Endothelial cell (in vitro differentiated cells): ENCODE results near the gene RNF220. TPM values are rescaled to one million over a fixed set of nuclear protein-coding genes. Genes with fewer than 3 reads are reported as not detected.
"Not testable (repeated sequence)": the region's sequence is repeated elsewhere in the genome, so short reads cannot be mapped to it uniquely, and the experiment has no call there.

Source experiments
- DNase-seq: peaks from one replicate; pipeline ENCODE4 v3.0.0; 2021; ENCODE audit warnings: low spot score
- H3K27ac Mint-ChIP-seq: one replicate; pipeline ENCODE4 v1.8.0; 2021; ENCODE audit warnings: mixed read lengths, inconsistent platforms; ENCODE audit not compliant: unreplicated experiment
- H3K27me3 Mint-ChIP-seq: one replicate; pipeline ENCODE4 v1.8.0; 2021; ENCODE audit warnings: mild to moderate bottlenecking, moderate library complexity, mixed read lengths, inconsistent platforms; ENCODE audit not compliant: unreplicated experiment
- H3K36me3 Mint-ChIP-seq: one replicate; pipeline ENCODE4 v1.8.0; 2021; ENCODE audit warnings: mild to moderate bottlenecking, low read depth, mixed read lengths, inconsistent platforms; ENCODE audit not compliant: unreplicated experiment
- H3K4me1 Mint-ChIP-seq: one replicate; pipeline ENCODE4 v1.8.0; 2021; ENCODE audit warnings: mild to moderate bottlenecking, mixed read lengths, inconsistent platforms; ENCODE audit not compliant: unreplicated experiment
- H3K4me3 Mint-ChIP-seq: one replicate; pipeline ENCODE4 v1.8.0; 2021; ENCODE audit warnings: mild to moderate bottlenecking, mixed read lengths, inconsistent platforms; ENCODE audit not compliant: unreplicated experiment
- H3K9me3 Mint-ChIP-seq: one replicate; pipeline ENCODE4 v1.8.0; 2021; ENCODE audit warnings: mixed read lengths, inconsistent platforms; ENCODE audit not compliant: unreplicated experiment
- CTCF ChIP-seq: fragments of 200-600 bp; sonication (generic); IDR thresholded peaks from one replicate; pipeline ENCODE4 v1.5.0; 2021; ENCODE audit warnings: antibody characterized with exemption; ENCODE audit not compliant: unreplicated experiment
- total RNA-seq: library from RNA; stranded (reverse); fragmentation: NEBNext Ultra II Directional; extraction: Animal tissue kit (Norgen Biotek cat#: 25700); gene quantifications from one replicate; pipeline ENCODE4 v1.2.1, GENCODE V29; 2021; ENCODE audit not compliant: unreplicated experiment

The RNF220 gene
- total RNA-seq, 1 donor from 2014 or later = 87.5 TPM

DNA sequence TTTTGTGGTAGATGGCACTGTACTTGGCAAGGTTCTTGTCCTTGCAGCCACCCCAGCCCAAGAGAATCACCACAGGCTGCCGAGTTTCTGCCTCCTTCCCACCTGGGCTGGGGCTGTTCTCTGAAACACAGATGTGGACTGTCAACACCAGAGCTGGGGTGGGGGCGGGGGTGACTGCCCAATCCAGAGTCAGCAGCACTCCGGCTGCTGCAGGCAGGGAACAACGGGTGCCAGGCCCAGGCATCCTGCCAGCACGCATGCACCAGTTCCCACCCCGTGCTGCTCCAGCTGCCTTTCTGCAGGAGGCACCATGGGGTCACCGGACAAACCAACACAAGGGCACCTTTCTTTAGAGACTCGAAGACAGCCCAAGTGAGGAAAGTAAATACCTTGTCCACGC is 255.1 kb downstream of the RNF220 start:
- Mint-ChIP-seq H3K27me3 (no peaks in the 10 kb centered on the region), H3K27ac (no peak overlapping the region), H3K4me1 (peaks cover 3% of the 10 kb centered on the region), H3K36me3 (peaks cover 5% of the 10 kb centered on the region), H3K4me3 (no peak overlapping the region), H3K9me3 (no peaks in the 10 kb centered on the region)
- no peak for TF ChIP-seq CTCF
- no peak for DNase-seq

DNA sequence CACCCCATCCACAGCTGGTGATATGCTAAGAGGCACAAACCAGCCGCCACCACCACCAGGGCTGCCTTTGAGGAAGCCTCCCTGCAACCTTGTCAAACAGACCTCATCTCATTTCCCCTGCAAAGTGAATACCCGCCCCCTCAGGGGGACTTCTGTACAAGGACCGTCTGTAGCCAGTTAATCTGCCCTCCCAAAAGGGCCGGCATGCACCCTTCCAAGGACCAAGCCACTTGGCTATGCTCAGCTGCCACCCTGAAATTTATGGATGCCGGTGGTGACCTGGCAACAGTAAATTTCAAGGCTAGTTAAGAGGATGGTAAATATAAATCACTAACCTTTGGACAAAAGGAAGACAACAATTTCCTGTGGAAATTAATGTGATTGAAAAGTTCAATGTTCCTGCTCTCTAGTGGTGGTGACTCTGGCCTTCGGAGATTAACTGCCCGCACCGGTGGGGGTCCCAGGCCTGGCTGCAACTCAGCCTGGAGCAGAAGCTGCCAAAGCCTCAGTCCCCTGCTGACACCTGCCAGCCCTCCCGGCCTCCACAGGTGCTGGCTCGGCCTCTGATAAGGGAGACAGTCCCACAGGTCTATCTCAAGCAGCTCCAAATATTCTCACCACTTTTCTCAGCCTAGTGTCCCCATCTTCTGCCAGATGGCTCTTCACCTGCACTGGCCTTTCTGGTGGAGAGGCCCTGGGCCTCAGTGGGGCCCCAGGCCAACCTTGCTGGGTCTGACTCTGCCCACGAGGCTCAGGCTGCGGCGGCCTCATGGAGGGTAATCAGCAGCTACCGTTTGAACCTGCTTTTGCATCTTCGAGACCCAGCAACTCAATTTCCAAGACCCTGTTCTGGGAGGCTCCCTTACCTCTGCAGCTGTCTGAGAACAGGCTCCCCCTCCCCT is 257.0 kb downstream of the RNF220 start:
- no peak overlapping the region for H3K4me3 Mint-ChIP-seq
- no peak for DNase-seq
- TF ChIP-seq CTCF = no peak
- H3K36me3 Mint-ChIP-seq = no peaks in the 10 kb centered on the region
- no peaks in the 10 kb centered on the region for H3K27me3 Mint-ChIP-seq
- H3K9me3 Mint-ChIP-seq = no peaks in the 10 kb centered on the region
- H3K4me1 Mint-ChIP-seq = peaks cover 3% of the 10 kb centered on the region
- H3K27ac Mint-ChIP-seq = peak overlapping the region; percentile 43

GRCh38 chr1:44662683-44663030 is 257.6 kb downstream of the RNF220 start:
- Mint-ChIP-seq H3K27me3 (no peaks in the 10 kb centered on the region), H3K27ac (no peak overlapping the region), H3K36me3 (no peaks in the 10 kb centered on the region), H3K4me1 (peaks cover 3% of the 10 kb centered on the region), H3K9me3 (no peaks in the 10 kb centered on the region), H3K4me3 (no peak overlapping the region)
- no peak for DNase-seq
- no peak for TF ChIP-seq CTCF

DNA sequence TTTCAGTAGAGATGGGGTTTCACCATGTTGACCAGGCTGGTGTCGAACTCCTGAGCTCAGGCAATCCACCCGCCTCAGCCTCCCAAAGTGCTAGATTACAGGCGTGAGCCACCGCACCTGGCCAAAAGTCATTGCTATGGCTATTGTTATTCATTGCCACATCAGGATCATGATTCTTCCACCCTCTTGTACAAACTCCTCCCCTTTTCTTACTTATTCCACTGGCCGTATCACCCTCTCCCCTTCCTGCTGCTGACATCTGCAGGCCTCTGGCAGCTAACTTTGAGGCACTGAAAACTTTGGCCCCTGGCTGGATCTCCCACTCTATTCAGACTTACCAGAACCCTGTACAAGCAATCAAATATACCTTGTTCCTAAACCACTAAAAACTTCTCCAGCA is 258.4 kb downstream of the RNF220 start:
- Mint-ChIP-seq H3K9me3 (no peaks in the 10 kb centered on the region), H3K4me1 (peaks cover 3% of the 10 kb centered on the region), H3K36me3 (no peaks in the 10 kb centered on the region), H3K27me3 (no peaks in the 10 kb centered on the region), H3K27ac (no peak overlapping the region), H3K4me3 (no peak overlapping the region)
- DNase-seq = no peak
- TF ChIP-seq CTCF = no peak

DNA sequence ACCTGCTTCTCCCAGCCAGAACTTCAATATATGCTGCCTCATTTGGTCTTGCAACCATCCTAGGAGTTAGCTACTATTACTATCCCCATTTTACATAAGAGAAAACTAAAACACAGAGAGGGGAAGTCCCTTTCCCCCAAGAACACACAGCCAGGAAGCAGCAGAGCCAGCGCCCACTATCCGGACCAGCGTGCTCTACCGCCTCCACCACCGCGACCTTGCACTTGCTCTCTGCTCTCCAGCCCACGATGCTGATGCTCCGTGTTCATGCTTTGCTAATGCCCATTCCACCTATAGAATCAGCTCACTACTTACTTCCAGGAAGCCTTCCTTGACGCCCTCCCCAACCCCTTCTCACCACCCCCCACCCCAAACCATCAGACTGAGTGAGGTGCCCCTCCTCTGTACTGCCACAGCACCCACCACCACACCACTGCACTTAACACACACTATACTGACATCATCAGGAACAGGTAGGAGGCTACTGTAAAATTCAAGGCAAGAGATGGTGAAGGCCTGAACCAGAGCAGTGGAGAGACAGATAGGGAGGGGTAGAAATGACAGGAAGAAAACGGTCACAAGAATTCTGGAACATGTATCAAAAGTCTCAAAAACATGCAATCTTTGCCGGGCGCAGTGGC is 259.8 kb downstream of the RNF220 start:
- DNase-seq = no peak
- no peak for TF ChIP-seq CTCF
- H3K4me3 Mint-ChIP-seq = no peak overlapping the region
- H3K27ac Mint-ChIP-seq = no peak overlapping the region
- H3K36me3 Mint-ChIP-seq = no peaks in the 10 kb centered on the region
- H3K9me3 Mint-ChIP-seq = no peaks in the 10 kb centered on the region
- no peaks in the 10 kb centered on the region for H3K27me3 Mint-ChIP-seq
- peaks cover 3% of the 10 kb centered on the region for H3K4me1 Mint-ChIP-seq

- not testable (repeated sequence) for H3K36me3 Mint-ChIP-seq, H3K4me3 Mint-ChIP-seq, H3K9me3 Mint-ChIP-seq, H3K27ac Mint-ChIP-seq, DNase-seq, H3K27me3 Mint-ChIP-seq
- peaks cover 15% of the 10 kb centered on the region for H3K4me1 Mint-ChIP-seq
Measured at GRCh38 chr1:44666719-44667118, 261.7 kb downstream of the RNF220 start.
